HG02678 (cell line): ENCODE data around the gene SFT2D3.
A peak's percentile ranks its signal among the peaks of the same experiment; 100 is the strongest.

ENCODE experiments used
- ATAC-seq: cut with Tn5 transposase; IDR thresholded peaks from one replicate; pipeline ENCODE4 v1.9.1; 2021; ENCODE audit warnings: mild to moderate bottlenecking, moderate library complexity; ENCODE audit not compliant: unreplicated experiment

Gene SFT2D3

GRCh38 chr2:127705391-127706065 is 4.2 kb downstream of the SFT2D3 start:
- ATAC-seq, result no peak

- no peak for ATAC-seq
These were observed 5.1 kb downstream of the SFT2D3 start for GRCh38 chr2:127706215-127706990.

GRCh38 chr2:127707890-127708648 is 6.8 kb downstream of the SFT2D3 start:
- no peak for ATAC-seq

GRCh38 chr2:127709336-127709735 is 8.0 kb downstream of the SFT2D3 start:
- no peak for ATAC-seq

GRCh38 chr2:127712999-127713398 is 11.7 kb downstream of the SFT2D3 start:
- no peak for ATAC-seq

- no peak for ATAC-seq
These were observed 12.3 kb downstream of the SFT2D3 start for GRCh38 chr2:127713562-127713961.

- no peak for ATAC-seq
These were observed 14.6 kb downstream of the SFT2D3 start for GRCh38 chr2:127715778-127716449.

GRCh38 chr2:127718271-127718670 is 17.0 kb downstream of the SFT2D3 start:
- ATAC-seq, result no peak

GRCh38 chr2:127719301-127720218 is 18.3 kb downstream of the SFT2D3 start:
- no peak for ATAC-seq

- no peak for ATAC-seq
These were observed 20.1 kb downstream of the SFT2D3 start for GRCh38 chr2:127721311-127721977.

GRCh38 chr2:127721978-127722355 is 20.7 kb downstream of the SFT2D3 start:
- ATAC-seq, result no peak

- ATAC-seq, result no peak
These were observed 21.5 kb downstream of the SFT2D3 start for GRCh38 chr2:127722807-127723206.

- no peak for ATAC-seq
These were observed 25.0 kb downstream of the SFT2D3 start for GRCh38 chr2:127726158-127726880.

- ATAC-seq, result no peak
These were observed 32.0 kb downstream of the SFT2D3 start for GRCh38 chr2:127733113-127733815.

GRCh38 chr2:127733816-127734537 is 32.7 kb downstream of the SFT2D3 start:
- no peak for ATAC-seq

GRCh38 chr2:127735044-127735443 is 33.7 kb downstream of the SFT2D3 start:
- ATAC-seq, result no peak

- ATAC-seq, result peak; percentile 78
These were observed 34.5 kb downstream of the SFT2D3 start for GRCh38 chr2:127735537-127736399.
